HG03196 (cell line): ENCODE results near the gene KAZN.

ENCODE experiments used
- ATAC-seq: cut with Tn5 transposase; IDR thresholded peaks from one replicate; pipeline ENCODE4 v1.9.1; 2021; ENCODE audit not compliant: unreplicated experiment

Gene KAZN

GRCh38 chr1:14639291-14640050 lies 41.0 kb downstream of the KAZN start:
- no peak for ATAC-seq

- no peak for ATAC-seq
Observed at GRCh38 chr1:14642712-14643111, 44.2 kb downstream of the KAZN start.

- ATAC-seq, result no peak
Observed at GRCh38 chr1:14646973-14647372, 48.5 kb downstream of the KAZN start.

GRCh38 chr1:14647777-14648176 lies 49.3 kb downstream of the KAZN start:
- no peak for ATAC-seq

GRCh38 chr1:14648391-14648790 lies 49.9 kb downstream of the KAZN start:
- ATAC-seq, result no peak

- ATAC-seq, result no peak
Observed at GRCh38 chr1:14648896-14649855, 50.7 kb downstream of the KAZN start.

- ATAC-seq, result no peak
Observed at GRCh38 chr1:14649976-14650375, 51.5 kb downstream of the KAZN start.

GRCh38 chr1:14650951-14651350 lies 52.5 kb downstream of the KAZN start:
- no peak for ATAC-seq

GRCh38 chr1:14652840-14653239 lies 54.4 kb downstream of the KAZN start:
- no peak for ATAC-seq

GRCh38 chr1:14653461-14653960 lies 55.0 kb downstream of the KAZN start:
- ATAC-seq, result no peak

GRCh38 chr1:14654554-14654953 lies 56.1 kb downstream of the KAZN start:
- ATAC-seq, result no peak

GRCh38 chr1:14655385-14655784 lies 56.9 kb downstream of the KAZN start:
- no peak for ATAC-seq

GRCh38 chr1:14656384-14656937 lies 58.0 kb downstream of the KAZN start:
- no peak for ATAC-seq

- ATAC-seq, result no peak
Observed at GRCh38 chr1:14658642-14659041, 60.2 kb downstream of the KAZN start.

- no peak for ATAC-seq
Observed at GRCh38 chr1:14659913-14660312, 61.4 kb downstream of the KAZN start.

- ATAC-seq, result no peak
Observed at GRCh38 chr1:14660801-14661200, 62.3 kb downstream of the KAZN start.

GRCh38 chr1:14661222-14661621 lies 62.7 kb downstream of the KAZN start:
- ATAC-seq, result no peak

- ATAC-seq, result no peak
Observed at GRCh38 chr1:14662116-14662515, 63.6 kb downstream of the KAZN start.

- ATAC-seq, result no peak
Observed at GRCh38 chr1:14663773-14664172, 65.3 kb downstream of the KAZN start.

- no peak for ATAC-seq
Observed at GRCh38 chr1:14666373-14666772, 67.9 kb downstream of the KAZN start.

GRCh38 chr1:14666962-14667650 lies 68.6 kb downstream of the KAZN start:
- no peak for ATAC-seq
